Activated CD8-positive, alpha-beta memory T cell treated with anti-CD3 and anti-CD28 coated beads for 24 hours (primary cell): ENCODE data around the gene MADCAM1.
"Not testable (repeated sequence)": the region's sequence is repeated elsewhere in the genome, so short reads cannot be mapped to it uniquely, and the experiment has no call there.

Source experiments
- DNase-seq: peaks from one replicate; pipeline ENCODE4 v3.0.0-alpha.2; 2020

The MADCAM1 gene

DNA sequence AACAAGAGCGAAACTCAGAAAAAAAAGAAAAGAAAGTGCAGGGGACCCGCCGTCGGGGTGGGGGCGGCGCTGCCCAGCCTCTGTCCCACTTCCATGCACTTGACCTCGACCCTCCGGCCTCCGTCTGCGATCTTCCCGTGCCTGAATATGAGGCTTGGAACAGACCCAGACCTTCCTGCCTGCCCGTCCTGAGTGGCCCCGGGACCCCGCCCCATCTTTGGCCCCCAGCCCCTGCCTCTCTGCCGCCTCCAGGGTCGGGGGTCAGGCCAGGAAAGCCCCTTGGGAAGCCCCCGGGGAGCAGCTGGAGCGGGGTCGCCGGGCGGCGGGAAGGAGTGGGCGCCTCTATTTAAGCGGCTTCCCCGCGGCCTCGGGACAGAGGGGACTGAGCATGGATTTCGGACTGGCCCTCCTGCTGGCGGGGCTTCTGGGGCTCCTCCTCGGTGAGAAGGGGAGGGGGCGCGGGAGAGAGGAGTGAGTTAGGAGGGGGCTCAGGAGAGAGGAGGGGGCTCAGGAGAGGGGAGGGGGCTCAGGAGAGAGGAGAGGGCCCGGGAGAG, at the start of gene MADCAM1:
TSS of gene MADCAM1 (plus strand) at position 375 of the 554 bp plus-strand sequence. CDS start at position 389, 14 bp downstream.
- DNase-seq: no peak

GRCh38 chr19:447064-447426, 49.2 kb upstream of the MADCAM1 start:
- DNase-seq: no peak

DNA sequence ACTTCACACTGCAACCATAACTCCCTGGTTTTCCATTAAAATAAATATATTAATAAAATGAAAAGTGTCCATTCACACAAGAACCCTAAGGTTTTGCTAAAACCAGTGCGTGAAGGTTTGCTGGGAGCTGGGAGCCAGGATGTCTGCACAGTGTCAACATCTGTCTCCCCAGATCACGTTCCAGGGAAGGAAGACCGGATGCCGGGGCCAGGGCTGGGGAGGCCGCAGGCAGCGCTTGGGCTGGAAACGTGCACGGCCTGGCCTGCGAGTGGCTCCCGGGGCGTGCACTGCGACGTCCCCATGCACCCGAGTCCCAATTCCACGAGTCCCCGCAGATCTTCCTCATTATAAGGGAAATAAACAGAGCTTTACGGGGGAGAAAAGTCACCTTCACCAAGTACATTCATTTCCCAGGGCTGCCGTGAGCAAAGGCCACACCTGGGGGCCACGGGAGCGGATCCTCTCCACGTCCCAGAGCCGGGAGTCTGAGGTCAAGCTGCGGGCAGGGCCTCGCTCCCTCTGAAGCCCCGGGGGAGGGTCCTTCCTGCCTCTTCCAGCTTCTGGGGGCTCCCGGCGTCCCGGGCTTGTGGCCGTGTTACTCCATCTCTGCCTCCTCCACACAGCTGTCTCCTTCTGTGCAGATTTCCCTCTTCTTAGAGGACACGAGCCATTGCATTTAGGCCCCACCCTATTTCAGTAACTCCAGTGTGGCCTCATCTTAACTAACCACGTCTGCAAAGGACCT, 48.3 kb upstream of the MADCAM1 start:
- DNase-seq: no peak

GRCh38 chr19:449916-450315, 46.4 kb upstream of the MADCAM1 start:
- DNase-seq: no peak

GRCh38 chr19:450912-451481, 45.3 kb upstream of the MADCAM1 start:
- not testable (repeated sequence) for DNase-seq

- DNase-seq: no peak
Observed at GRCh38 chr19:452829-453228, 43.5 kb upstream of the MADCAM1 start.

DNA sequence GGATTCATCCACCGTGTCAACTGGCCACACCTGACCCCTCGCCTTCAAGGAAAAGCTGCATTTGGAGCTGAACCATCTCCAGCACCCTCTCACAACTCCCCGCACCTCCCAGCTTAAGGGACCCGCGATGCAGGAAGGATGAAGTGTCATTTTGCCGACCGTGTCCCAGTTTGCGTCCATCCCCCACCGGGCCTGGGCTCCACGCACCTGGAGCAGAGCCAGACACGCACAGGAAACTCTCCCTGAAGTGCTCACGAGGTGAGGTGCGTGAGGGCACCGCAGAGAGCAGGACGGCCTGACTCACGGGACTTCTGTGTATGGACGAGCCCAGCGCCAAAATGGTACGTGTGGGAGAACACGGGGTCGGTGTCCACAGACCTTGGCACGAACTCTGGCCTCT, 42.7 kb upstream of the MADCAM1 start:
- DNase-seq: no peak

GRCh38 chr19:455031-455705, 41.1 kb upstream of the MADCAM1 start:
- DNase-seq: no peak

DNA sequence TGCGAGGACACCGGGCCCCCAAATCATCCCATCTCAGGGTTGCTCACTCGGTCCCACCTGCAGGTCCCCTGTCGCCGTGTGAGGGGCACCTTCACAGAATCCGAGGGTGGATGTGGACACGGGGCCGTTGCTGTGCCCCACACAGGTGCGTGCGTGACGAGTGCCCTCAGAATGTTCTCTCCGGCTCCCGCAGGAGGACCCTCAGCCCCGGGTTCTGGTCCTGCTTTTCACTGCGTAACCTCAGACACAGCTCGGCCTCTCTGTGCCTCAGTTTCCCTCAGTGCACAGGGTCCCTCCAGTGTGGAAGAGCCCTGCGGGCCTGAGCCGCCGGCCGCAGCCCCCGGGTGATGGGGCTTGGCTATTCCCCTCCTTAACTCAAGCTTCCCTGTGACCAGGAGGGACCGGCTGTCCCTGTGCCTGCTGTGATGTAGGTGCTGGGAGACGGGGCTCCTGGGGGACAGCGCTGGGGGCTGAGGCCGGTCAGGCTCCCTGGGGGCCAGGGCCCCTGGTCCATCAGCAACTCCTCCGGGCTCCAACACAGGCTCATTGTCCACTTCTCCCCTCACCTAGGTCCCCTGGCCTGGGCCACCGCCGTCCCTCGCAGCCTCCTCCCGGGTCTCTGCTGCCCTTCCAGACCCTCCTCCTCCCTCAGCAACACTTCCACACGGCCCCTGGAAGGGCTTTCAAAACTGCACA, 40.3 kb upstream of the MADCAM1 start:
- no peak for DNase-seq

DNA sequence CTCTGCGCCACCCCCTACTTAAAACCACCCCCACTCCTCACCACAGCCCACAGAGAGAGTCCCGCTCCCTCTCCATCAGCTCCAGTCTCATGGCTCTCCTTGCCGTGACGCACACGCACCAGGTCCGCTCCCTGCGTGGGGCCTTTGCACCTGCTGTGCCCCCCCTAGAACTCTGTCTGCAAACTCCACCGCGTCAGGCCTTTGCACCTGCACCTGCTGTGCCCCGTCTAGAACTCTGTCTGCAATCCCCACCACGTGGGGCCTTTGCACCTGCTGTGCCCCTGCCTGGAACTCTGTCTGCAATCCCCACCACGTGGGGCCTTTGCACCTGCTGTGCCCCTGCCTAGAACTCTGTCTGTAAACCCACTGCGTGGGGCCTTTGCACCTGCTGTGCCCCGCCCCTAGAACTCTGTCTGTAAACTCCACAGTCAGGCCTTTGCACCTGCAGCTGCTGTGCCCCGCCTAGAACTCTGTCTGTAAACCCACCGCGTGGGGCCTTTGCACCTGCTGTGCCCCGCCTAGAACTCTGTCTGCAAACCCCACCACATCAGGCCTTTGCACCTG, 39.7 kb upstream of the MADCAM1 start:
- no peak for DNase-seq

GRCh38 chr19:457636-458035, 38.6 kb upstream of the MADCAM1 start:
- no peak for DNase-seq

DNA sequence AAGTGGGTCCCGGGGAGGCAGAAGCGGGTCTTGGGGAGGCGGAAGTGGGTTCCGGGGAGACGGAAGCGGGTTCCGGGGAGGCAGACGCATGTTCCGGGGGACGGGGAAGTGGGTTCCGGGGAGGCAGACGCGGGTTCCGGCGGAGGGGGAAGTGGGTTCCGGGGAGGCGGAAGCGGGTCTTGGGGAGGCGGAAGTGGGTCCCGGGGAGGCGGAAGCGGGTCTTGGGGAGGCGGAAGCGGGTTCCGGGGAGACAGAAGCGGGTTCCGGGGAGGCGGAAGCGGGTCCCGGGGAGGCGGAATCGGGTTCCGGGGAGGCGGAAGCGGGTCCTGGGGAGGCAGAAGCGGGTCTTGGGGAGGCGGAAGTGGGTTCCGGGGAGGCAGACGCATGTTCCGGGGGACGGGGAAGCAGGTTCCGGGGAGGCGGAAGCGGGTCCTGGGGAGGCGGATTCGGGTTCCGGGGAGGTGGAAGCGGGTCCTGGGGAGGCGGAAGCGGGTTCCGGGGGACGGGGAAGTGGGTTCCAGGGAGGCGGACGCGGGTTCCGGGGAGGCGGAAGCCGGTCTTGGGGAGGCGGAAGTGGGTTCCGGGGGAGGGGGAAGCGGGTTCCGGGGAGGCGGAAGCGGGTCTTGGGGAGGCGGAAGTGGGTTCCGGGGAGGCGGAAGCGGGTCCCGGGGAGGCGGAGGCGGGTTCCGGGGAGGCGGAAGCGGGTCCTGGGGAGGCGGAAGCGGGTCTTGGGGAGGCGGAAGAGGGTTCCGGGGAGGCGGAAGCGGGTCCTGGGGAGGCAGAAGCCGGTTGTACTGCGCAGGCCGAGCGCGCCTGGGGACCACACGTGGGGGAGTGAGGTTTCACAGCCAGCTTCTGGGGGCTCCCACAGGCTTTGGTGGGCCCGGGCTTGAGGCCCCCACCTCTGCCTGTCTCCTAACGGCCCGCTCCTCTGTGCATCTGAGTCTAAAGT, 37.9 kb upstream of the MADCAM1 start:
- no peak for DNase-seq

GRCh38 chr19:459724-460511, 36.4 kb upstream of the MADCAM1 start:
- DNase-seq: peak; percentile 72

- no peak for DNase-seq
Observed at GRCh38 chr19:460877-461720, 35.2 kb upstream of the MADCAM1 start, which contains the start of gene SHC2. SHC2 (minus strand) TSS chr19:461033; CDS start chr19:460996, 37 bp downstream.

- DNase-seq: no peak
Observed at GRCh38 chr19:461721-462551, 34.4 kb upstream of the MADCAM1 start.

DNA sequence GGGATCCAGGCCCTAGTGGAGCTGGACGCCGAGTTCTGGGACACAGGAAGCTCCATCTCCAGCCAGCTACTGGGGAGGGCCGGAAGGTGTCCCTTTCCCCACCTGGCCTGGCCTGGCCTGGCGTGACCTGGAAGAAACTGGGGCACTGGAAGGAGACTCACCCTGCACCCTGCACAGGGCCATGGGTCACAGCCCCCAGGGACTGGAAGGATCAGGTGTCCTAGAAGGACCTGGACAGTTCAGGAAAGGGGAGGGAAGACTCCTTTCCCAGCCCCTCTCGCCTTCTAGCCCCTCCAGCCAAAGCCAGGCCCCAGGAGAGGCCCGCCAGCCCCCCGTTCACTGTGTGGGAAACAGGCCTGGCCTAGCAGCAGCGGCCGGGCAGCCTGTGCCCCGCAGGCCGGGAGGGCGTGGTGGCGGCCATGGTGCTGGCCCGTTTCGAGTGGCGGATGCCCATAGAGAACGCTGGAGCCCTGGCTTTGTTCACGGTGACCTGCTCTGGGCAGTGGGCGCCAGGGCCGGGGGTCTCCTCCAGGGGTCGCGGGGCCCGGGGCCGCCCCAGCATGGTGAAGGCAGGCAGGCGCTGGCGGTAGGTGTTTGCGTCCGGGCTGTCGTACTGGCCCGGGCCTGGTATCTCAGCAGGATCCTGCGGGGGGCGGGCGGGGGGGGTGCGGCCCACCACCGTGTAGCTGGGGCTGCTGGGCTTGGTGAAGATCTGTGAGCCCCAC, 32.6 kb upstream of the MADCAM1 start:
- no peak for DNase-seq

DNA sequence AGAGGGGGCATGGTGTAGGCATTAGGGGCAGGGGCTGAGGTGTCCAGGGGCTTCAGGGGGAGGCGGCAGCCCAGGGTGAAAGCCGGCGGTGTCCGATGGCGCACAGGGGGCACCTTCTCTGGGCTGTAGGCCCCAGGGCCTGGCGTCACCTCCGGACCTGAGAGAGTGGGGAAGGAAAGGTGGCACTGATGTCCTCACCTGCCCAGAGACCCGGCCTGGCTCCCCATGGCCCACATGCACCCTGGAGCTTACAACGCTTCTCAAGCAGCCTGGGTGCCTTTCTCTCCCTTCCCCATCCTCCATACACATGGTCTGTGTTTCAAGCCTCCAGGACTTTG, 32.1 kb upstream of the MADCAM1 start:
- DNase-seq: no peak
